ENCODE data around the gene WDR70.
"Not testable (repeated sequence)": the region's sequence is repeated elsewhere in the genome, so short reads cannot be mapped to it uniquely, and the experiment has no call there.

WDR70 gene

DNA sequence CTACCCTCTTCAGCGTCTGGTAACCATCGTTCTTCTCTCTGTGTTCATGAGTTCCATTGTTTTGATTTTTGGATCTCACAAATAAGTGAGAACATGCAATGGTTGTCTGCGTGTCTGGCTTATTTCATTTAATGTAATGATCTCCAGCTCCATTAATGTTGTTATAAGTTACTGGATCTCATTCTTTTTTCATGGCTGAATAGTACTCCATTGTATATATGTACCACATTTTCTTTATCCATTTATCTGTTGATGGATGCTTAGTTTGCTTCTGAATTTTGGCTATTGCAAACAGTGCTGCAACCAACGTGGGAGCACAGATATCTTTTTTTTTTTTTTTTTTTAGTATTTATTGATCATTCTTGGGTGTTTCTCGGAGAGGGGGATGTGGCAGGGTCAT is 139.2 kb downstream of the WDR70 start:
- DNase-seq, result not testable (repeated sequence)

DNA sequence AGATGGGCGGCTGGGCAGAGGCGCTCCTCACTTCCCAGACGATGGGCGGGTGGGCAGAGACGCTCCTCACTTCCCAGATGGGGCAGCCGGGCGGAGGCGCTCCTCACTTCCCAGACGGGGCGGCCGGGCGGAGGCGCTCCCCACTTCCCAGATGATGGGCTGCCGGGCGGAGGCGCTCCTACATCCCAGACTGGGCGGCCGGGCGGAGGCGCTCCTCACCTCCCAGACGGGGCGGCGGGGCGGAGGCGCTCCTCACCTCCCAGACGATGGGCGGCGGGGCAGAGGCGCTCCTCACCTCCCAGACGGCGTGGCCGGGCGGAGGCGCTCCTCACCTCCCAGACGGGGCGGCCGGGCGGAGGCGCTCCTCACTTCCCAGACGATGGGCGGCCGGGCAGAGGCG is 140.2 kb downstream of the WDR70 start:
- DNase-seq, result no peak

DNA sequence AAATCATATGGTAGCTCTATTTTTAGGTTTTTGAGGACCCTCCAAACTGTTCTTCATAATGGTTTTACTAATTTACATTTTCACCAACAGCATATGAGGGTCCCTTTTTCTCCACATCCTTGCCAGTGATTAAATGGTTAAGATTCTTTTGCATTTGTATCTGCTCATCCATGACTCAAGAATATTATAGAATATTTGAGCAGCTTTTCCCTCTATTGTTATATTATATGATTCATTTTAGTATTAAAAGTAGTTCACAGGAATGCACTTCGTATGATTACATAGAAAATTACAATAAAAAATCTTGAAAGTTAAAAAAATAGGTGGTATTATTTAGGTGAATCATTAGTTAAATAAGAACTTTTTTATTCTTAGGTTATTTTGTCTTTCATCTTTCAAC is 140.7 kb downstream of the WDR70 start:
- no peak for DNase-seq

DNA sequence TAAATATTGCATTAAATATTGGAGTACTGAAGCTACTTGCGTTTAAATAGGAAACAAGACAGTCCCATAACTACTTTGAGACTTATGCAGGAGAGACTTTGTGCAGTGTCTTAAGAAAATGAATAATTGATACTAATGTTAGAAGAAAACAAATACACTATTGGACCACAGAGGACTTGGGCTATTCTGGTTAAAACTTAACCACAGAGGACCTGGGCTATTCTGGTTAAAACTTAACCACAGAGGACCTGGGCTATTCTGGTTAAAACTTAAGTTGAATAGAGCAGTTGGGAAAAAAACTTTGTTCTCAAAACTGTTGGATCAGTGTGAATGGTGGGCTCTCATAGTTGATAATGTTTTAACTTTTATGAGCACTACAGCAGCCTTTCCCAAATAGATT is 141.7 kb downstream of the WDR70 start:
- DNase-seq, result no peak

DNA sequence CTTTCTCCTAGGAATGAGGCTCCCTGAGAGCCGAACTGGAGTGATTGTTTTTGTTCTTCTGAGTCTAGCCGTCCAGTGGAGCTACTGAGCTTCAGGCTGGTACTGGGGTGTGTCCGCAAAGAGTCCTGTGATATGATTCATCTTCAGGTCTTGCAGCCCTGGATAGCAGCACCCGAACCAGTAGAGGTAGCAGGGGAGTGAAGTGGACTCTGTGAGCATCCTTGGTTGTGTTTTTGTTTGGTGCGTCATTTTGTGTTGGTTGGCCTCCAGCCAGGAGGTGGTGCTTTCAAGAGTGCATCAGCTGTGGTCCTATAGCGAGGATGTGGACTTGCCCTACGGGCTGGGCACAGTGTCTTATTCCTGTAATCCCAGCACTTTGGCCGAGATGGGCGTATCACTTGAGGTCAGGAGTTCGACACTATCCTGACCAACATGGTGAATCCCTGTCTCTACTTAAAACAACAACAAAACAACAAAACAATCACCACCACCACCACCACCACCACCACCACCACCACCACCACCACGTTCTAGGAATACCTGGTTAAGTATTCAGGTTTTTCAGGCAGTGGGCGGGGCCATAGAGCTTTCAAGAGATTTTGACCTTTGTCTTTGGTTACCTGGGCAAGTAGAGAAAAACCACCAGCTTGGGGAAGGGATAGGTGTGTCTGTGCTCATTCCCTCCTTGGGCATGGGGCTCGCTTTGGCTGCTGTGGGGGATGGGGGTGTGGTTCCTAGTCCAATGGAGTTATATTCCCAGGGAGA is 154.0 kb downstream of the WDR70 start:
- no peak for DNase-seq

DNA sequence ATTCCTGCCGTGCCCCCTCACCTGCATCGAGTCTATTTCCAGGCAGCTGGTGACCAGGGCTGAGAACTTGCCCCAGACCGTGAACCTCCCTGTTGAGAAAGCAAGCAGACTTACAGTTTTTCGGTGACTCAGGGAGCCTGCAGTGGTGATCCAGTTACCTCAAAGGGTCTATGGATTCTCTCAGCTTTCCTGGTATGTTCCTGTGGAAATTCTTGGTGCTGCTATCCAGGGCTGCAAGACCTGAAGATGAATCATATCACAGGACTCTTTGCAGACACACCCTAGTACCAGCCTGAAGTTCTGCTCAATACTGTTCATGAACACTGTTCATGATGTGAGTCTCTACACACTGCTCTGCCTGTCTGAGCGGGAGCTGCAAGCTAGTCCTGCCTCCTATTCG is 154.7 kb downstream of the WDR70 start:
- DNase-seq, result no peak

DNA sequence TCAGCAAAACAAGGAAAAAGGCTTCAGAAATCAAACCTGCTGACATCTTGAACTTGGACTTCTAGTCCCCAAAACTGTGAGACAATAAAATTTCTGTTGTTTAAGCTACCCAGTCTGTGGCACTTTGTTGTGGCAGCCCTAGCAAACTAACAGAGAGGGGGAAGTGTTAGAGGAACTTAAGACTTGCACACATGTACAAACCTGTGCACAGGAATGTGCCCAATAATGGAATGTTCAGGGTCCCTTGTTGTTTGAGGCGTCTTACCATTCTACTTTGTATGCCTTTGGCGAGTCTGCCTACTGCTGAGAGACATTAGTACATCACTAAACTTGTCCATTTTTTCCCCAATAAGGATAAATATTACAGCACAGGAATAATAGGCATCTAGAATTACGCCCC is 160.3 kb downstream of the WDR70 start:
- no peak for DNase-seq

DNA sequence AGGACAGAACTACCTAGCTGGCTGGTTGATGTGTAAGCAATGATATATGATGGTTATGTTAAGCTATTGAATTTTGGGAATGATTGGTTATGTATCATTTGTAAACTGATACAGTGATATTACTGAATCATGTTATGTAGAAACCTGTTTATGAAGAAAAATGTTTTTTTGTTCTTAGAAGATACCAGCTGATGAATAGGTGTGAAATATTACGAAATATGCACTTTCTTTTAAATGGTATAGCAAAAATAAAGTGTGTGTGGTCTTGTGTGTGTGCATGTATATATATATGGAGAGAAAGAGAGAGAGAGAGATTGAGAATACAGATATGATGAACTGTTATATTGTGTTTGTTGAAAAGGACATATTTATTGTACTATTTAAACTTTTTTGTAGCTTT is 164.1 kb downstream of the WDR70 start:
- DNase-seq, result no peak

DNA sequence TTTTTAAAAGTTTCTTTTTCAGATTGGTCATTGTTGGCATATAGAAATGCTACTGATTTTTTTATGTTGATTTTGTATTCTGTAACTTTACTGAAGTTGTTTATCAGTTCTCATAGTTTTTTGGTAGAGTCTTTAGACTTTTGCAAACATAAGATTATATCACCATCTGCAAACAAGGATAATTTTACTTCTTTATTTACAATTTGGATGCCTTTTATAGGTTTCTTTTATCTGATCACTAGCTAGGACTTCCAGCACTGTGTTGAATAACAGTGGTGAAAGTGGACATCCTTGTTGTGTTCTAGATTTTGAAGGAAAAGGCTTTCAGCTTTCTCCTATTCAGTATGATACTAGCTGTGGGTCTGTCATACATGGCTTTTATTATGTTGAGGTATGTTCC is 170.3 kb downstream of the WDR70 start:
- DNase-seq, result no peak

DNA sequence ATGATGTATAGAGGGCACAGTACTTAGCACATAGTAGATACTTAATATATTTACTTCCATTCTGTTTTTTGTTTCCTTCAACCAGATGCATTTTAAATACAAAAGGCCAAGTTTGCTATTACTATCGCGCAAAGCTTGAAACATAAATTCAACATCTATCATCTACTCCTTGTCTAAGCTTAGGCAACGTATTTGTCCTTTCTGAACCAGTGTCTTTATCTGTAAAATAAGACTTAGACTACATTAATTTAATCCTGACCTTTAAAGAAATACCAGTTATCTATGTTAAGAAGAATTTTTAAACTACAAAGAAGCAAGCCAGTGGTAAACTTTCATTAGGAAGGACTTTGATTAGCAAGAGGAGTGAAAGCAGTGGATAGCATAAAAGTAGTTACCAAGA is 173.0 kb downstream of the WDR70 start:
- no peak for DNase-seq

DNA sequence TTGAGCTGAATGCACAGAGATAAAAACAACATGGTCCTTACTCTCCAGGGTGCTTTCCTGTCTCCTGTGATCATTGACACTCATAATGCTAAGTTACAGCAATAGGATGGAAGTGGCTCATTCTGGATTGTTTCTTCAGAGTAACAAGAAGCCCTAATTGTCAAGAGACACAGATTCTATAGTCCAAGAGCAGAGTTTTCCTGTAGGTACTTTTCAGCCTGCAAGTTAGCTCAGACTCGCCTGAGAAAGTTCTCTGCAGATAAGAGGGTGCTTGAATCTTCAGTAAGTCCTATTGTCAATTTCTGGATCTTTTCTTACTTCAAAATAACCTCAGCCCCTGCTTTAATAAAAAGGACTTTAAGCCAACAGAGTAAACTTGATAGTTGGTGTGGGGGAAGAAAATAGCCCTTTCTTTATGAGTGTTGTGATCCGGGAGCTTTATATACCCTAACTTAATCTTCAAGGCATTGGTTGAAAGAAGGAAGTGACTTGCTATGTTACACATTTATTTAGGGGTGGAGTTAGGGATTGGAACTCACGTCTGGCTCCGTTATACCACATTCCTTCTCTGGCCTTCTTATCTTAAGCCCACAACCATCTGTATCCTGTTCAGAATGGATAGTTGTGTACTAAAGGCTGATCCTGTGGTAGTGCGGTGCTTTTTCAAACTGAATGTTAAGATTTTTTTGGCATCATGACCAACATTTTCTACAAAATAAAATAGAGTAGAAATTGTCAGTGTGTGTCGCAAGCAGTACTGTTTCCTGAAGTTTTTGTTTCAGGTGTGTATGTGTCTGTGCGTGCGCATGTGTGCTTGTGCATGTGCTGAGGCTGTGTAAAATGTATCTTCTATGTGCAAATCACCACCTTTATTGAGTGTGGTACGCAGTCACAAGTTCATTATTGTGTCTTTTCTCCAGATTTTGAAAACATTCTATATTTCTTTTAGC is 173.9 kb downstream of the WDR70 start:
- no peak for DNase-seq

DNA sequence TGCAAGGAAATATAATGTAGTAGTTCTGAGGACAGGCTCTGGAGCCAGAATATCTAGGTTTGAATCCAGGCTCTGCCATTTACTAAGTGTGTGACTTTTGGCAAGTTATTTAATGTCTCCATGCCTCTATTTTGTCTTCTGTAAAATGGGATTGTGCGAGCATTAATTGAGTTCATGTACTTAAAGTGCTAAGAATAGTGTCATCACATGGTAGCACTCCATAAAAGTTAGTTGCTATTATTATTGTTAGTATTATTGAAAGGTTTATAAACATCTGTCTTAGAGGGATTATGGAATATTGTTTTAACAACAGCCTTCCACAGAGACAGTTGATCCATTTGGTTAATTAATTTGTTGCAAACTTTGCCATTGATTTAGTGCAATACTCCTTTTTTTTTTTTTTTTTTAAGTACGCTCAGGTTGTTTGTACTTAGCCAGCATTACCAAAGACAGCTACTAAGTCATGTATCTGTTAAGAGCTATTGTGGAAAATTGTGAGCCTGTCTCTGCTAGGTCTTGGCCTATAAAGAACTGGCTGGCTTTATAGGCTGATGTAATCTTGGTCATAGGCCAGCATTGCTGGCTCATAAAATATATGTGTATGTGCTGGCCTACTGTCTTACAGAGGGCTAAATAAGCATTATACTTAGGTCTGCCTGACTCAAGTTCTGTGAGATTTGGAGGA is 174.7 kb downstream of the WDR70 start:
- DNase-seq, result no peak

DNA sequence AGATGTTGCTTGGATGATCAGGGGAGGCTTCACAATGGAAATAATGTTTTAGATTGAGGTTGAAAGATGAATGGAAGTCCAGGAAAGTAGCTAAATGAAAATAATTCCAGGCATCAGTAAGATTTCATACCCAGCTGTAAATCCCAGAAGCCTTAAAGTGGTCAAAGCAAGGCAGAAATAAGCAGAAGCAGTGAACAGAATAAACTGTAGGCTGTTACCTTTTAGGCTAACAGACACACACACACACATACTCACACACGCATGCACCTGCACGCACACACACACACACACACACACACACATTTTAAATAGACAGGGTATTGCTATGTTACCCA is 175.3 kb downstream of the WDR70 start:
- DNase-seq, result no peak

DNA sequence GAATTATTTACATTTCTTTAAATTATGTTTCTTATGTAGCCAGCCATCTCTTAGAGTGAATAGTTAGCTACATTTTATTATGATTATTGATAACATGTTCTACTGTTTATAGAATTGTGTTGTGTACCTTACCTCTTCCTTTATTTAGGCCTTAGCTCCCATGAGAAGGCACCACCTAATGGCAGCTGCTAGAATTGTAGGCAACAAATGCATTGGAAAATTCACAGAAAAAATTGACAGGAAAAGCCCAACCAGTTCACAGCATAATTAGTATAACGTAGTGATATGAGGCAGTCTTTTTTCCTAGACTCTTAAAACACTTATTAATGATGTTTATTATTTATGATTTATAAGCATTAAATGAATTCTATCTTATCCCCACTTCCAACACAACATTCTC is 175.8 kb downstream of the WDR70 start:
- DNase-seq, result no peak

DNA sequence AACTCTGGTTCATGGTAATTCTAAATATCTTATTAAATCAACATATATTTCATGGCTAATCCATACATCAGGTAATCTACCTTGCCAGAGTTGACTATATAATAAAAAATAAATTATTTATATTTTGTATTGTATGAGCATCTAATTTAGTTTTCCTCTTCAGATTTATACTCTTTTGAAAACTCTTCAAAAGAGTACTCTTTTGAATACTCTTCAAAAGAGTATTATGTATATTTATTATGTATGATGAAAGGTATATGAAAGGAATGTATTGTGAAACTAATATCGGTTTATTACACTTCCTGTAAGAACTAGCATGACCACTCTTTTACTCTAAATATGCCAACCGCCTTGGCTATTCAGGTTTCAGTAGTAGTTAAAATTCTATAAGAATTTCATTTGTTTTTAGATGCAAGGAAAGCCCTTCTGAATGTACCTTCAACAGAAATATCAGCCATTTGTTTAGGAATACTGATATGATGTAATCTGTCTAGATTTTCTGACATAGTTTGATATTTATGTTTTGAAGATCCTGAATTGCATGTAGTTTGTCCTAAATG is 178.7 kb downstream of the WDR70 start:
- no peak for DNase-seq

DNA sequence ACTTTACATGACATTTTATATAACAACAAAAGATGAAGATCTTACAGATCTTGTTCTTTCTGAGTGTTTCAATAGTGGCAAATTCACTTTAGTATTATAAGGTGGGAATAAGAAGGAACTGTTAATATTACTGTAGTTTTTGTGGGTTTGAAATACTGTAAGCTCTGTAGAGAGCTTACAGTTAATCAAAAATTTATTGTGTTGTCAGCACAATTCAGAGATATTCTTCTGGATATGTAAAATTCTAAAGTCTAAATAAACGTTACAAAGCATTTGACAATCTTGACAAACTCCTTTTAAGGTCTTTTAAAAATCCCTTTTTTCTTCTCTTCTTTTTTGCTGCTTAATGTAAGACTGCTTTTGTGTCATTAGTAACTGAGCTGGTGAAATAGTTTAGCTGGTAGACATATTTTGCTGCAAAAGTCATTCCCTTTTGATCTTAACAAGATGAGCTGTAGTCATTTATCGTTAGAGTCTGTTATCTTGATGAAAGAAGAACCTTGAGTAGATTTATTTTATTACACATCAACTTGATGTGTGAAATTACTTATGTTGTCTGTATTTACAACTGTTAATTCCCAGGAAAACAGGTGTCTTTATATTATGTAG is 186.0 kb downstream of the WDR70 start:
- no peak for DNase-seq

DNA sequence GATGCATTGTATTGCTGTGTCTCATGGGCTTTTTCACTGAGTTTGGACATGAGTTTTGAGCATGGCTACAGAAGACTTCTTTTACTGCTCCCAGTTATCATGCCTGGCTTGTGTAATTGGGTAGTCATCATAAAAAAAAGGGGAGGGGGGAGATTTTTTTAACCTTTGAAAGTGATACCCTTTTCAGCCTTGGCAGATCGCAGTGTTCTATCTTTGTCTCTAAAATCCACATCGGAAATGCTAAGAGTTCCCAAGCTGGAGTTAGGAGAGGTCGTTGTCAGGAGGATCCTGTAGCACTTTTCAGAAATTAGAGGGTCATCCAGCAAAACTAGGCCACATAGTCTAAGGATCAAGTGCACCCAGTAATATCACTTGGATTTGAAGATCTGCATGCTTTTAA is 188.4 kb downstream of the WDR70 start:
- no peak for DNase-seq

DNA sequence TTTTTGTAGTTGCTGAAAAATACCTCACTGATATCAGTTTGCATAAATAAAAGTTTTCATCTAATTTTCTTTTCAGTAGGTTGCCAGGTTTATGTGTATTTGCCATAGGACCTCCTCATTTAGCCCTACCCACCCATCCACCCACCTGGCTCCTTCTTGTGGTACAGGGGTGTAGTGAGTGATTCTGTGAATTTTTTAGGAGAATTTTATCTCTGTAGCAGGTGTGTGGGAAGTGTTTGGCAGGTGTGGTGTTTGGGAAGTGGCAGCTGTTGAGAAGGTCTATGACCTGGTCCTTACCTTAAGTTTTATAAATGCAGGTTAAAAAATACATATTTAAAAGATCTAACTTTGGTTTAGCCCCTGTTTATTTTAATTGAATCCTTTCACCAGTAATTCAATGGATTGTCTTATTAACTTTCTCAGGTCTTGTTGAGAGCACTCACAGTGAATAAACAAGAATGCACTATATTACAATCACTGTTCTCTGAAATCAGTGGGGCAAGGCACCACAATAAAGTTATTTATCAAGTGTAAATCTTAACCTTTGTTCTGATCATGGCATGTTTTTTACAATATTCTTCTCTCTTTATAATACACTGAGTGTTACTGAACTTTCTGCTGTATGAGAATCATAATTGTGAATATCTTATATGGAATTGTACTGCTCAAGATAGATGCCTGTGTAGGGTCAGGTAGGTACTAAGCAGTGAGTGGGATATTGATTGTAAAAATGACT is 189.1 kb downstream of the WDR70 start:
- DNase-seq, result no peak

DNA sequence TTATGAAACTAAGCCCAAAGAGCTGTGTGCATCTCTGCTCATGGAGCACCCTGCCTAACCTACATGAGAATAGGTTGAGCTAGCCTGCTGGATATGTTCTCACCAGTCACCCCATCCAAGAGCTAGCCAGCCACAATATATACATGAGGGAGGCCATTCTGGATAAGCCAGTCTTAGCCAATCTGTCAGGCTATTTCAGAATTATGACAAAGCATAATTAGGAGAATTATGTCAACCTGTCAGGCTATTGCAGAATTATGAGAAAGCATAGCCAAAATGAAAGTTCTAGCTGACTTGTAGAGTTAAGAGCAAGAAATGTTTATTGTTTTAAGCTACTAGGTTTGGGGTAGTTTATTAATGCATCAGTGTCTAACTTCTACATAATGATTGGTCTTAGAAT is 189.8 kb downstream of the WDR70 start:
- no peak for DNase-seq

DNA sequence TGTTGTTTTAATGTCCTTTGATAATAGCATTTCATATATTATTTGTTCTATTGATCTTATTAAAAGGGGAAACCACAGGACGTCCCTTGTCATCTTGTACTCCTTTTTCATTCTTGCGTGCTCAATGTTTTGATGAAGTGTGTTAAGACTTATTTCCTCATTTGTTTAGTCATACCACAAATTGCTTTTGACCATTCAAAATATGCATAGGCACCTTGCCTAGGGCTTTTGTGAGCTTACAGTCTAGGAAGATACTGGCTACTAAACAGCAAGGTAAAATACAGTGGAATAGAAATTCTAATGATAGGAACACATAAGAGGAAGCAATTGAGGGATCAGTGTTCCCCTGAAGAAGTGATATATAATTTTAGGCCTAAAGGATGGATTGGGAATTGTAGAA is 190.3 kb downstream of the WDR70 start:
- DNase-seq, result no peak

DNA sequence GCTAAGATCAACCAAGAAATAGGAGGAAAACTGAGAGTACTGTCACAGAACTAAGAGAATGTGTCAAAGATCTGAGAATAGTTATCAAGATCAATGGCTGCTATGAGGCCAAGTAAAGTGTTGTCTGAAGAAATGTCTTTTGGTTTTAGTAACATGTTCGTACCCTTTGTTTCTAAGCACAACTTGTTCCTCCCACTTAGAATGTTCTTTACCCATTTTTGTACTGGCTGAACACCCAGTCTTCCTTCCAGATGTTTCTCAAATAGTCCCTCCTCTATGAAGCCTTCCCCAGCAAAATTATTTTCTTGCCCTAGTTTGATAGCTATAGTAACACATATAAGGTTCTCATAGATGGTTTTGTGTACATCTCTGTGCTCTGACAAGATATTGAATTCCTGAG is 191.5 kb downstream of the WDR70 start:
- no peak for DNase-seq

DNA sequence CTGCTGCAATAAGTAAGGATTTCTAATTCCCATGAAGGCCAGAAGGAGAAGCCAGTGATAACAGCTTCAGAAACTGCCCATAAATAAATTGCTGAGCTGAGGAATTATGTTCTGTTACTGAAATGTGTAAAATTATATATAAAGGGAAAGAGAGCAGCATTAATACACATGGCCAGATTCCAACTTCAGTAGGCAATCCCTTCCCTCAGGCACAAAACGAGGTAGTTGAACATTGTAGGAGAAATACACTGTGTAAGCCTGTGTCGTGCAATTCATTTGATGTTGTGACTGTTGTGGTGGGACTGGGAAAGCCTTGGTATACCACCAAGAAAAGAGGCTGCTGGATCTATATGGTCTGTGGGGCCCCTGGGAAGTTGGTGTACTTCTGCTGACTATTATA is 192.9 kb downstream of the WDR70 start:
- DNase-seq, result no peak
